GM23338 (cell line): ENCODE measurements around the gene SSR4.
A peak's percentile ranks its signal among the peaks of the same experiment; 100 is the strongest.

Experiments used
- CREB1 ChIP-seq: fragments of 250-450 bp; sonication (Bioruptor Pico); IDR thresholded peaks from 2 replicates; pipeline ENCODE4 v1.5.0; 2020; ENCODE audit warnings: low read depth, mild to moderate bottlenecking, moderate library complexity
- CTCF ChIP-seq, 2 experiments: fragments of 200-600 bp in 1 of 2; sonication (generic) in 1 of 2; conservative IDR thresholded peaks; 2 replicates each; pipeline versions ENCODE4 v1.5.1 to v1.6.1; 2016 to 2017; ENCODE audit warnings: antibody characterized with exemption in 2 of 2, low read depth in 2 of 2, mild to moderate bottlenecking in 2 of 2, moderate library complexity in 1 of 2
- ETS1 ChIP-seq: IDR thresholded peaks from 2 replicates; pipeline ENCODE4 v1.6.1; 2016; ENCODE audit warnings: antibody characterized with exemption
- EZH2 ChIP-seq: fragments of 200-600 bp; sonication (generic); IDR thresholded peaks from one replicate; pipeline ENCODE4 v1.8.0; 2017; ENCODE audit warnings: antibody characterized with exemption, mild to moderate bottlenecking, low read depth; ENCODE audit not compliant: unreplicated experiment
- EZH2phosphoT487 ChIP-seq: fragments of 200-600 bp; sonication (generic); IDR thresholded peaks from one replicate; pipeline ENCODE4 v1.8.1; 2018; ENCODE audit warnings: antibody characterized with exemption; ENCODE audit not compliant: unreplicated experiment
- JUNB ChIP-seq: IDR thresholded peaks from one replicate; pipeline ENCODE4 v1.6.1; 2016; ENCODE audit warnings: antibody characterized with exemption; ENCODE audit not compliant: unreplicated experiment
- POLR2AphosphoS5 ChIP-seq: IDR thresholded peaks from 2 replicates; pipeline ENCODE4 v1.6.1; 2016; ENCODE audit warnings: antibody characterized with exemption, low read depth
- REST ChIP-seq: IDR thresholded peaks from one replicate; pipeline ENCODE4 v1.6.1; 2018; ENCODE audit warnings: antibody characterized with exemption; ENCODE audit not compliant: unreplicated experiment
- ZNF114 ChIP-seq: fragments of 250-450 bp; sonication (Bioruptor Pico); IDR thresholded peaks from 2 replicates; pipeline ENCODE4 v1.5.0; 2020; ENCODE audit warnings: mild to moderate bottlenecking, moderate library complexity
- ZNF331 ChIP-seq: fragments of 250-450 bp; sonication (Bioruptor Pico); IDR thresholded peaks from 2 replicates; pipeline ENCODE4 v1.5.0; 2020; ENCODE audit warnings: low read depth, mild to moderate bottlenecking, moderate library complexity
- ZNF462 ChIP-seq: fragments of 250-450 bp; sonication (Bioruptor Pico); IDR thresholded peaks from 2 replicates; pipeline ENCODE4 v1.5.0; 2020; ENCODE audit warnings: mild to moderate bottlenecking, moderate library complexity

DNA sequence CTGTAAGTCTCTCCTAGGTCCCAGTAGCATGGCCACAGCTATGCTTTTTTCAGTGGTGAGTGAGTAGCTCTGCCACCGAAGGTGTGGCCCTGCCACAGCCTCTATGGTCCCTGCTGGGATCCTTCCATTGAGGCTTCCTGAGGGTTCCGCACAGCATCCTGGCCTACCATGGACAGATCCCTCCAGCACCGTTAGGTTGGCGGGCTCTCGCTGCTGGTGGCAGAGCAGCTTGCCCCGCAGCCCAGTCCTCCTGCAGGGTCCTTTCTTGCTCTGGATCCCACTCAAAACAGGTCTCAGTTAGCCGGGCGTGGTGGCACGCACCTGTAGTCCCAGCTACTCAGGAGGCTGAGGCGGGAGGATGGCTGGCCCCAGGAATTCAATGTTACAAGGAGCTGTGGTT lies 38.3 kb downstream of the SSR4 start:
- TF ChIP-seq EZH2 (no peak), REST (peak; percentile 78), CTCF (conservative IDR thresholded peaks at IDR 0.05; ENCODE audit: low read depth in 2 of 2) (no peak), POLR2AphosphoS5 (no peak), JUNB (no peak), EZH2phosphoT487 (no peak), ZNF462 (CRISPR knock-in tag) (no peak), ZNF114 (CRISPR knock-in tag) (no peak), CREB1 (CRISPR knock-in tag) (no peak), ETS1 (no peak), ZNF331 (CRISPR knock-in tag) (no peak)
